NCI-H2196 treated with DMSO at 0.1 percent for 48 hours (cell line): ENCODE measurements around the gene SKP2.
"Not testable (repeated sequence)": the region's sequence is repeated elsewhere in the genome, so short reads cannot be mapped to it uniquely, and the experiment has no call there.

ENCODE experiments used
- DNase-seq: peaks from one replicate; lab custom pipeline; 2025; ENCODE audit not compliant: unreplicated experiment; lab: John Stamatoyannopoulos, UW

SKP2 gene

GRCh38 chr5:36198281-36198680, 46.4 kb downstream of the SKP2 start:
- no peak for DNase-seq

- not testable (repeated sequence) for DNase-seq
These were observed 46.9 kb downstream of the SKP2 start for GRCh38 chr5:36198783-36199182.

DNA sequence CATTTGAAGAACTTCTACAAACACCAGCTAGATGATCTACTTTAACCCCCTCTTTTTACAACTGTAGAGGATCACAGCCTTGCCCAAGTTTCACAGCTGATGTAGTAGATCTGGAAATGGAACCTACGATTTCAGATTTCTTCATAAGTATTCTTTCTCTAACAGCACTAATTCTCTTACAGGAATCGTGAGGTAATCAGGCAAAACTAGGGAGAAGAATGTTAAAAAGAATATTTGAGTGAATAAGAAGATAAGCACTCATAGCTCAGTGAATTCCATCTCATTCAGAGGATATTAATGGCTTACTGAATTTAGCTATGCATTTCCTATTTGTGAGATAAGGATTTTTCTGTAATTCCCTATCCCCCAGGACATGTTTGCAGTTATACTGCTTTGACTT, 47.7 kb downstream of the SKP2 start:
- no peak for DNase-seq

GRCh38 chr5:36200513-36200912, 48.6 kb downstream of the SKP2 start:
- no peak for DNase-seq

DNA sequence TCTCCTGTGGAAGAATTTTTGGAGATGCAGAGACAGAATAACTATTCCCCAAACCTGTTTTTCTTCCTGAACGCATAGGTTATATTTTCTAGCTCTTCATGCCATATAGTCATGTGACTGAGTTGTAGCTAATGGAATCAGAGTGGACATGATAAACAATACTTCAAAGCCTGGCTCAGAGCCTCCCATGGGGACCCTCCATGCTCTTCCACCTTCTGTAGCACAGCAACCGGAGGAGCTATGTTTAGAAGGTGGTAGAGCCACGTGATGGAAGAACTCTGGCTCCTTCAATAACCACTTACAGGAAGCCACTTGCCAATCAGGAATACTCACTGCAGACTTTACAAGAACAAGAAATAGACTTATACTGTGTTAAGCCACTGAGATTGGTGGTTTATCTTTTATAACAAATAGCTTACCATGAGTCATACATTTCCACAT, 50.6 kb downstream of the SKP2 start:
- no peak for DNase-seq

DNA sequence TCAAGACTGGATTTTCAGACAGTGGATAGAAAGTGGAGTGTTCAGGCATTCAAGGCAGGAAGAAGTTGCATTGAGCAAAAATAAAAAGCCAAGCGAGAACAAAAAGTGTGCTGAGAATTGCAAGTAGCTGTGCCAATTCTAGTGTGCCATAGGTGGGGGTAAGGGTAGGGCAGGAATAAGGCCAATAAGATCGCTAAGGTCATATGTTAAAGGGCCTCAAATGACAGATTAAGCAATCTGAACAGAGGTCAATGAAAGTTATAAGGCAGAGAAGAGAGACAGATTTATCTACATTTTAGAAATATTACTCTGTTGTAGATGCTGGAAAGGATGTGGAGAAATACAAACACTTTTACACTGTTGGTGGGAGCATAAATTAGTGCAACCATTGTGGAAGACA, 53.4 kb downstream of the SKP2 start:
- no peak for DNase-seq

DNA sequence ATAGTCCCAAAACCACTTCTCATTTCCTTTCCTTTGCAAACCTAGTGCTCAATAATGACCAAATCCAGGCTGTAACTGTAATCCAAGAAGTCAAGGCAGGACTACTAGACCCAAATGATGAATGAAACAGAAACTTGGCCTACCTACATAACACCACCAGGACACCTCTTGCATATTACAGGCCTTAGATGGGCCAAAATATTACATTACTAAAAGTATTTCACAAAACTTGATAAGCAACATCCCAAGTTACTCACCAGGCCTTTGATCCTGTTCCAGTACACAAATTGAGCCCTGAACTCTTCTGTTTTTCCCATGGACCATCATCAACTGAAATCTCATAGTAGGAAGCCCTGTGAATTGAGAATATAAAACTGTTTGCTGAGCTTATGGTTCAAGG, 55.0 kb downstream of the SKP2 start:
- DNase-seq, result no peak

- no peak for DNase-seq
These were observed 56.9 kb downstream of the SKP2 start for GRCh38 chr5:36208786-36209185.

- DNase-seq, result no peak
These were observed 57.8 kb downstream of the SKP2 start for GRCh38 chr5:36209664-36210063.

DNA sequence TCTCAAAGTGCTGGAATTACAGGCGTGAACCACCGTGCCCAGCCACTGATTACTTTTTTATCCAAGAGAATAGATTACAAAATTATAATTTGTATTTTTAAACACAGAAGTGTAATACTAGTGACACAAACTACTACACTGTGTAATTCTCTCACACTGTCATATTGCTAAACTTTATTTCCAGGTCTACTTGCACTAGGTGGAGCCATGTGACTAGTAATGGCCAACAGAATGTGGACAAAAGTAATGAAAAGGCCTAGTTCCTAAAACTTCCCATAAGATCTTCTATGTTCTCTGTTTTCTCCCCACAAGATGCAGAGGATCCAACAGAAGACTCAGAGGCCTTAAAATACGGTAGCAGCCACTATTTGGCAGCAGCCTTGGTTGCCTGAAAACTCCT, 62.5 kb downstream of the SKP2 start:
- DNase-seq, result no peak

DNA sequence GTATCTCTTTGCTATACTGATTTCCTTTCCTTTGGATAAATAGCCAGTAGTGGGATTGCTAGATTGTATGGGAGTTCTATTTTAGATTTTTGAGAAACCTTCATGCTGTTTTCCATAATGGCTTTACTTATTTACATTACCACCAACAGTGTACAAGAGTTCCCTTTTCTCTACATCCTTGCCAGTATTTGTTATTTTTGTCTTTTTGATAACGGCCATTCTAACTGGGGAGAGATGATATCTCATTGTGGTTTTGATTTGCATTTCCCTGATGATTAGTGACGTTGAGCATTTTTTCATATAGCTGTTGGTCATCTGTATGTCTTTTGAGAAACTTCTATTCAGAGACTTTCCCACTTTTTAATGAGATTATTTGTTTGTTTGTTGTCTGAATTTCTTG, 64.0 kb downstream of the SKP2 start:
- no peak for DNase-seq

DNA sequence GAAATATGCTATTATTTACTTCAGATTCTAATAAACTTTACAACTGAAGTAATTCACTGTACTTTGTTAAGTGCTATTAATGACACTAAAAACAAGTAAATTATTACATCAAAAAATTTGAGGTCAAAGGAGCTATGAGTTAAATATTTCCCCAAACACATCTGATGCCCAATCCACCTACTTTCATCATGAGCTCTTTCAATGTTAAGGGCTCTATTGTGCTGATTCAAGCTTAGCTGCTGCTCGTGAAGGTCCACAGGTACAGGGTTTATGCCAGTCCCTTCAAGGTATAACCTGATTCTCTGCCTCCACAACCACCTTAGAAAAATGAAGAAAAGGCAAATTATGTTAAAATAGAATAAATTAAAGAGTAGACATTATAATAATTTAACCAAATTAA, 65.7 kb downstream of the SKP2 start:
- no peak for DNase-seq

DNA sequence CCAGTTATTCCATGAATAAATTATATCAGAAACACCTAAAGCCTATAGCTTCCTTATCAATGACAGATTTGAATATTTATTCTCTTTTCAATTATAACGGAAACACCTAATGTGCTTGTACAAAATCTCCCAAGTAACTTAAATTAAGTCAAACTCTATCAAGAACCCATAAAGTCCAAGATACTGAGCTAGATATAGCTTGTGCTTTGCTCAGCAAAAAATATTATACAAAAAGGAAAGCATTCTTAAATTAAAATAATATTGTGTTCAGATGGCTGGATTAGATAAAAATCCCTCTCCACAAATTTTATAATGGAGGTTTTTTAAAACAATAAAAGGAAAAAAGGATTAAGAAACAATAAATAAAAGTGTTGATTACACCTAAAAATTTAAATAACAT, 66.1 kb downstream of the SKP2 start:
- no peak for DNase-seq

DNA sequence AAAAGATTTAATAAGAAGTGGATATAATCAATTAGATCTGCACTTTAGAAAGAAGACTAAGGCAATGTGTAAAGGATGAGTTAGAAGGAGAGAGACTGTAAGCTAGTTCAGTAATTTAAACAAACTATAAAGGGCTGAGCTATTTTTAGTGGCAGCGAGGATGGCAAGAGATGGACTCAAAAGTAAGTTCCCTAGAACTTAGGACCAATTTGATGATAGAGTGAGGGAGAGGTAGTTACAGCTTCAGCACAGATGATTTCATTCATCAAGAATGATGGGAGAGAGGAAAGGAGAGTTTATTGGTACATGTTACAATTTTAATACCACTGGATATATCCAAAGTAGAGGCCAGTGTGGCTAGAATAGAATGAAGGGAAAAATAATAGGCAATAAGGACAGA, 70.7 kb downstream of the SKP2 start:
- DNase-seq, result no peak

DNA sequence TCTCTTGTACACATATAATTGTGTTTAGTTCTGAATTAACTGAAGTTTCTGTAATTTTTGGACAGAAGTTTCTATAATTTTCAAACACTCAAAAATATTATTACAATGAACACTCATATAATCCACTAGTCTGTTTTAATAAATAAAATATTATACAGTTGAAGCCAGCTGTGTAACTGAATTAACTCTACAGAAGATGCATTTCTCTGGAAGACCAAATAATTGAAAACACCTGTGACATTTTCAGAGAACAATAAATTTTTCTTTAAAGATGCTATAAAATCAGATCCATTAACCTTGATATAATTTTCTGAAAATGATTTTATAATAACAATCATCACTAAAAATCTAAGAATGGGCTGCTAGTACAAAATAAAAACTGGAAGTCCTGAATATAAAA, 75.1 kb downstream of the SKP2 start:
- no peak for DNase-seq

DNA sequence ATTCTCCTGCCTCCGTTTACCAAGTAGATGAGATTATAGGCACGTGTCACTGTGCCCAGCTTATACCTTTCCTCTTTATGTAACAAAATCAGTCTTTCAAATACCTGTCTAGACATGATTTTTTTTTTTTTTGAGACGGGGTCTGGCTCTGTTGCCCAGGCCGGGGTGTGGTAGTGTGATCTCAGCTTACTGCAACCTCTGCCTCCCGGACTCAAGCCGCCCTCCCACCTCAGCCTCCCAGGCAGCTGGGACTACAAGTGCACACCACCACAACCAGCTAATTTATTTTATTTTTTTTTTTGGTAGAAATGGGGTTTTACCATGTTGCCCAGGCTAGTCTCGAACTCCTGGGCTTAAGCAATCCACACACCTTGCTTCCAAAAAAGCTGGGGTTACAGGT, 76.6 kb downstream of the SKP2 start:
- no peak for DNase-seq

DNA sequence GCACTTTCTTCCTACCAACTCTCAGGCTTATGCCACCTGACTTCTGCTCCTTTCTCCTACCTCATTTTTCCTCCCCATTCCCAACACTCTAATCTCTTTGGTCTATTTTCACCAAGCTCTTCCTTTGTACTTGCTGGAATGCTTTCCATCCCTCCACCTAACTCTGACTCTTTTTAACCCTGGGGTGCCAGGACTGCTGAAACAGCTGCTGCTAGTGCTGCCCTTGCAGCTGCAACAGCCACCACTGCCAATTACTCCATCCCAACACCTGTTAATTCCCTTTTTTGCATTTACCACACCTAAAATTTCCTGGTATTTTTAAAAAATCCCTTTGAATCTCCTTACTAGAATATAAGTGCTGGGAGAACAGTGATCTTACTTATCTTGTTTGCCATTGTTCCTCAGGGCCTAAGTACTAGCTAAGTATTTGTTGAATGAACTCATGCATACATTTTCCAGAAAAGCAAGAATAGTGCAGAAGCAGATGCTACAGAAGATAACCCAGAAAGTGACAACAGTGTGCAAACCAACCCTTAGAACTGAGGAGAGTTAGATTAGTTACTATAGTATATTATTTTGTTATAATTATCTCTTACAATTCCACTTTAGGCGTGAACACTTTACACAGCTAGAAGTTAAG, 78.4 kb downstream of the SKP2 start:
- DNase-seq, result no peak

GRCh38 chr5:36232533-36232932, 80.6 kb downstream of the SKP2 start:
- no peak for DNase-seq
